LNCAP (cell line): Measurements from ENCODE around the gene PAFAH1B1.

ENCODE experiments used
- CTCF ChIP-seq: fragments of 450-650 bp; IDR thresholded peaks from 2 replicates; pipeline ENCODE4 v1.5.1; 2017; ENCODE audit warnings: mild to moderate bottlenecking

Gene PAFAH1B1

GRCh38 chr17:2693561-2694380, 100.3 kb downstream of the PAFAH1B1 start:
- TF ChIP-seq CTCF, result no peak

GRCh38 chr17:2694381-2695242, 101.2 kb downstream of the PAFAH1B1 start:
- TF ChIP-seq CTCF, result no peak

GRCh38 chr17:2695243-2695960, 101.9 kb downstream of the PAFAH1B1 start:
- TF ChIP-seq CTCF, result no peak

GRCh38 chr17:2695961-2696760, 102.7 kb downstream of the PAFAH1B1 start:
- no peak for TF ChIP-seq CTCF

- no peak for TF ChIP-seq CTCF
These were observed 104.2 kb downstream of the PAFAH1B1 start for GRCh38 chr17:2697611-2698162.

GRCh38 chr17:2700030-2700490, 106.6 kb downstream of the PAFAH1B1 start:
- no peak for TF ChIP-seq CTCF
